NCI-H748 treated with DMSO at 0.1 percent for 48 hours (cell line): ENCODE results near the gene FAM186B.

Experiments
- DNase-seq: peaks from one replicate; lab custom pipeline; 2025; lab: John Stamatoyannopoulos, UW

FAM186B gene

GRCh38 chr12:49537752-49538509 lies 67.5 kb downstream of the FAM186B start:
- DNase-seq, result peak; percentile 18
